Vagina (tissue), 2 donors: ENCODE measurements around the gene EDN1. TPM values are rescaled to one million over a fixed set of nuclear protein-coding genes. Genes with fewer than 3 reads are reported as not detected.

Experiments
- DNase-seq, 2 donors: peaks; one replicate each; pipeline ENCODE4 v3.0.0-alpha.2; 2017; ENCODE audit errors: extremely low spot score in 2 of 2
- H3K27ac ChIP-seq: fragments of 200-600 bp; sonication (generic); one replicate; pipeline ENCODE4 v1.5.1; 2019
- H3K27me3 ChIP-seq: fragments of 200-600 bp; sonication (generic); one replicate; pipeline ENCODE4 v1.5.1; 2019
- H3K36me3 ChIP-seq, 2 donors: fragments of 200-600 bp; sonication (generic); one replicate each; pipeline ENCODE4 v1.5.1; 2017 to 2019
- H3K4me1 ChIP-seq: fragments of 200-600 bp; sonication (generic); one replicate; pipeline ENCODE4 v1.5.1; 2019
- H3K4me3 ChIP-seq, 2 donors: fragments of 200-600 bp; sonication (generic); 1 replicate in 1 of 2; 2 replicates in 1 of 2; pipeline ENCODE4 v1.5.1; 2016 to 2019
- H3K9me3 ChIP-seq: fragments of 200-600 bp; sonication (generic); one replicate; pipeline ENCODE4 v1.5.1; 2019
- POLR2A ChIP-seq, 2 donors: fragments of 450-650 bp; IDR thresholded peaks; one replicate each; pipeline ENCODE4 v1.6.1; 2017; ENCODE audit warnings: antibody characterized with exemption in 2 of 2, mild to moderate bottlenecking in 2 of 2, moderate library complexity in 2 of 2
- POLR2AphosphoS5 ChIP-seq, 2 donors: sonication (generic); formaldehyde crosslinking; IDR thresholded peaks; one replicate each; pipeline ENCODE4 v1.9.0; 2017; ENCODE audit warnings: antibody characterized with exemption in 2 of 2, mild to moderate bottlenecking in 2 of 2, low read depth in 1 of 2; ENCODE audit not compliant: insufficient read depth in 1 of 2
- intact Hi-C: fragments of 100-400 bp; cut with DNase I; formaldehyde crosslinking; loops from one replicate; pipeline ENCODE4 v1.15.1; 2023
- total RNA-seq: library from RNA; depleted of rRNA; stranded (reverse); fragments of >200 nt; gene quantifications from one replicate; pipeline ENCODE4 v1.2.3, GENCODE V29; 2016
- TF ChIP-seq, protein P1 (sequence below), 3 experiments: fragments of 450-650 bp in 2 of 3; fragments of 200-600 bp in 1 of 3; sonication (generic) in 1 of 3; IDR thresholded peaks; one replicate each; pipeline ENCODE4 v1.5.1; 2017 to 2019; ENCODE audit warnings: antibody characterized with exemption in 3 of 3, mild to moderate bottlenecking in 2 of 3, moderate library complexity in 2 of 3

EDN1 gene
- total RNA-seq, 1 donor from 2014 or later: 7.1 TPM

DNA sequence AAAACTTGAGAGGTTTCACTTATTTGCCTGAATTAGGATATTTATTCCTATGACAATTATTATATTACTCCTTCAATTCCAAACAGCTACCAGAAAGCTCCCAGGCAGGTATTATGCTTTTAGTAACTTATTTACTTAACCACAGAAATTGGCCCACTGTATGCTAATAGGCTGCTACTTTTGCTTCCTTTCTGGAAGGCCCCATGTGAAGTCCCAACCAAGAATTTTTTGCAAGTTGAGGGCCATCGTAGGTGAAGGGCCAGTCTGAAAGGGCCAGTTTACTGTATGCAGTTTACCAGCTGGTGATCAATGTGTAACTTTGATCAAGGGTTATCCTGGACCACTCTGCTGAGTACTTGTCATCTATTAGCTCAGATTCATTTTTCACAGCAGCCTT is 45.0 kb downstream of the EDN1 start:
- Histone ChIP-seq H3K4me1 (no peaks in the 10 kb centered on the region), H3K36me3 (no peaks in the 10 kb centered on the region), H3K9me3 (no peaks in the 10 kb centered on the region), H3K27me3 (no peaks in the 10 kb centered on the region), H3K27ac (no peak overlapping the region), H3K4me3 (no peak overlapping the region)
- DNase-seq: no peak
- intact Hi-C loops: no loop called here
- TF ChIP-seq, protein P1, sequence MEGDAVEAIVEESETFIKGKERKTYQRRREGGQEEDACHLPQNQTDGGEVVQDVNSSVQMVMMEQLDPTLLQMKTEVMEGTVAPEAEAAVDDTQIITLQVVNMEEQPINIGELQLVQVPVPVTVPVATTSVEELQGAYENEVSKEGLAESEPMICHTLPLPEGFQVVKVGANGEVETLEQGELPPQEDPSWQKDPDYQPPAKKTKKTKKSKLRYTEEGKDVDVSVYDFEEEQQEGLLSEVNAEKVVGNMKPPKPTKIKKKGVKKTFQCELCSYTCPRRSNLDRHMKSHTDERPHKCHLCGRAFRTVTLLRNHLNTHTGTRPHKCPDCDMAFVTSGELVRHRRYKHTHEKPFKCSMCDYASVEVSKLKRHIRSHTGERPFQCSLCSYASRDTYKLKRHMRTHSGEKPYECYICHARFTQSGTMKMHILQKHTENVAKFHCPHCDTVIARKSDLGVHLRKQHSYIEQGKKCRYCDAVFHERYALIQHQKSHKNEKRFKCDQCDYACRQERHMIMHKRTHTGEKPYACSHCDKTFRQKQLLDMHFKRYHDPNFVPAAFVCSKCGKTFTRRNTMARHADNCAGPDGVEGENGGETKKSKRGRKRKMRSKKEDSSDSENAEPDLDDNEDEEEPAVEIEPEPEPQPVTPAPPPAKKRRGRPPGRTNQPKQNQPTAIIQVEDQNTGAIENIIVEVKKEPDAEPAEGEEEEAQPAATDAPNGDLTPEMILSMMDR (IDR thresholded peaks at IDR 0.05): no peak
- TF ChIP-seq POLR2AphosphoS5 (IDR thresholded peaks at IDR 0.05; ENCODE audit: insufficient read depth in 1 of 2, low read depth in 1 of 2): no peak
- no peak for TF ChIP-seq POLR2A (IDR thresholded peaks at IDR 0.05)

DNA sequence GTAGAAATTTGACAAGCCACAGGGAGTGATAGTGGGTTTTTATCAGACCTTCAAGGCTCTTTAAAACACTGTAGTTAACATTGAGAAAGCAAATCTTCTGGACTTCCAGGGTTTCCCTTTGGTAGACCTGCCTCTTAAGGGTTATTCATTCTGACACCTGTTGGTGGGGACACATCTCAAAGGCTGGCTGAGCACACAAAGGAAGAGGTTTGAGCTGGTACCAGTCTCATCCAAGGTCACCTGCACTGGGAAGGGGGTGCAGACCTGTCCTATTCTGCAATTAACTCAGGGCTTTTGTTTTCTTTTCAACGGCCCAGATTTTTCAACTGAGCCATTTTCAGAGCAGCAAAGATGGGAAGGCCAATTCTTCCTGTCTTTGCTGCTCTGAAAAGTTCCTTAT is 45.6 kb downstream of the EDN1 start:
- Histone ChIP-seq H3K4me3 (no peak overlapping the region), H3K9me3 (no peaks in the 10 kb centered on the region), H3K27ac (no peak overlapping the region), H3K36me3 (no peaks in the 10 kb centered on the region), H3K27me3 (no peaks in the 10 kb centered on the region), H3K4me1 (no peaks in the 10 kb centered on the region)
- no peak for DNase-seq
- TF ChIP-seq POLR2AphosphoS5 (IDR thresholded peaks at IDR 0.05; ENCODE audit: insufficient read depth in 1 of 2, low read depth in 1 of 2) (no peak), POLR2A (IDR thresholded peaks at IDR 0.05) (no peak)
- TF ChIP-seq, protein P1 (IDR thresholded peaks at IDR 0.05): no peak
- intact Hi-C loops: no loop called here

DNA sequence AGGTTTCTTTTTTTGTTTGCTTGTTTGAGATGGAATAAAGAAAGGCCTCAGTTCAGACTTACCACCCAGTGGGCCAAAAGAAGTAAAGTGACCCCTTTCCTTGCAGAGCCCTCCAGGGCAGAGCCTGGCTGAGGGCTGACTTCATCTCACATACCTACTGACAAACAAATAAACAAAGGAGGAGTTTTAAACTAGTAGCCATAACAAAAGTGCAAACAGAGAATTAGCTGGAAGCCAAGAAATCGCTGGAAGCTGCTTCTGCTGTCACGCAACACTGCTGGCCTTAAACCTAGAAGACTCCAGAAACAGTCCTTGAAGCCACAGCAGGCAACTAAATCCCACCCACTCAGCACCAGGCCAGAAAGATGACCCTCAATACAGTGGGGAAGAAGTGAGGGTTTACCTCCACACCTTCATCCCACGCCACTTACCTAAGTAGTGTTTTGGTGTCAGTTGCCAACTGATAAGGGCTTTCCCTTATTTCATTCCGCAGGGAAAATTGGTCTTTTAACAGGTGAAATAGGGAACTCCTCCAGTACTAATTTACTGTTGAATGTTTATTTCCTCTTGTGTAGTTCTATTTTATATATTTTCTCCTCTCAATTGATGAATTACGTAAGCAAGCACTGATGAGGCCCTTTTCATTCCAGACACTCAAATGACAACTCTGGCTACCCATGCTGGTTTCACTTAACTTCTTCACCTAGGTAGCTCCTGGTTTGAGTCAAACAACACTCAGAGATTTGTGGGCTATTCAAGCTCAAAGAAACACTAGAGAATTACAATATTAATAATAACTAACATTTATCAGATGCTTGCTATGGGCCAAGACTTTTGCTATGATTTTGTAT is 46.2 kb downstream of the EDN1 start:
- H3K36me3 ChIP-seq: no peaks in the 10 kb centered on the region
- no peaks in the 10 kb centered on the region for H3K27me3 ChIP-seq
- no peak for DNase-seq
- intact Hi-C loops: no loop called here
- TF ChIP-seq, protein P1 (IDR thresholded peaks at IDR 0.05): no peak
- TF ChIP-seq POLR2AphosphoS5 (IDR thresholded peaks at IDR 0.05; ENCODE audit: insufficient read depth in 1 of 2, low read depth in 1 of 2): no peak
- no peak for TF ChIP-seq POLR2A (IDR thresholded peaks at IDR 0.05)
- H3K9me3 ChIP-seq: no peaks in the 10 kb centered on the region
- H3K27ac ChIP-seq: no peak overlapping the region
- H3K4me3 ChIP-seq: no peak overlapping the region
- H3K4me1 ChIP-seq: no peaks in the 10 kb centered on the region

DNA sequence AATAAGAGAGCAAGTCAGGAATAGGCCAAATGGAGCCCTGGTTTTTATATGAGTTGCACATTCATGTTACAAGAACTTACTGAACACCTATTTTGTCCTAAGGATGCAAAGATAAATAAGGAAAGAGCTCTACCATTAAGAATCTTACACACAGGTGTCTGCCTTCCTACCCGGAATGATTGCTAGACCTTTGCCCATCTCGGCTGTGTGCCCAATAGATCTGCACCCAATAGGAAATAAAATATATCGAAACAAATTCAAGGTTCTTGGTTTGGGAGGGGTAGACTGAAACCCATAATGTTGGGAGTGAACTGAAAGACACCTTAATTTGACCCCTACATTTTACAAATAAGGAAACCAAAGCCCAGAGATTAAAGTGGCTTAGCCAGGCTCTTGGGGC is 48.9 kb downstream of the EDN1 start:
- TF ChIP-seq, protein P1 (IDR thresholded peaks at IDR 0.05): no peak
- no peak for TF ChIP-seq POLR2A (IDR thresholded peaks at IDR 0.05)
- no peak for TF ChIP-seq POLR2AphosphoS5 (IDR thresholded peaks at IDR 0.05; ENCODE audit: insufficient read depth in 1 of 2, low read depth in 1 of 2)
- no peak overlapping the region for H3K4me3 ChIP-seq
- H3K27me3 ChIP-seq: no peaks in the 10 kb centered on the region
- intact Hi-C loops: no loop called here
- H3K4me1 ChIP-seq: no peaks in the 10 kb centered on the region
- H3K9me3 ChIP-seq: no peaks in the 10 kb centered on the region
- H3K36me3 ChIP-seq: no peaks in the 10 kb centered on the region
- DNase-seq: no peak
- H3K27ac ChIP-seq: no peak overlapping the region

DNA sequence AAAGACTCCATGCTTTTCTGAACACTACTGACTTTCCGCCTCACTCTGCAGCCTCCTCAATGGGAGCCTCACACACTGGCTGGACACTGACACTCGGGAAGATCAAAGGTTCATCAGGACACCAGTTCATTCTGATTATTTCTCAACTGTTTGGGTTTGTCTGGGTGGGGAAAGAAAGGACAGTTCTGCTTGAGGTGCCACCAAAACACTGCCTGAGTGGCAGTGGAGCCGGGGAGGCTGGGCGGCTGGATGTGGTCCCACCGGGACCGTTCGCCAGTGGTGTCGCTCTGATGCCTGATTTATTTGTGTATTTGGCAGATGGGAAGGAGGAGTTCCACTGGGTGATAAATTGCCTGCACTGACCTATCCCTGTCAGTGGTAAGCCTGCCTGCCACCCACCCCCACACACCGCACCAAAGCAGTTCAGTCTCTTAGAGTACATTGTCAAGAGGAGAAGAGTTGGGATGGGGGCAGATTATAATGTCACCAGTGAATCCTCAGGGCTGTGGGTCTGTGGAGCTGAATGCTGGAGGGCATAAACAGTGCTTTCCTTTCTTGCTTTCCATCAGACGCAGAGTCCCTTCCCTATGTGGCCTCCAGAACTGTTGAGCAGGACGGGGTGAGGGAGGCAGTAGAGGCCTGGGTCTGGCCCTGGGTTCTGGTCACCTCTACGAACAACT is 49.8 kb downstream of the EDN1 start:
- intact Hi-C loops: no loop called here
- H3K4me3 ChIP-seq: no peak overlapping the region
- no peaks in the 10 kb centered on the region for H3K4me1 ChIP-seq
- no peaks in the 10 kb centered on the region for H3K9me3 ChIP-seq
- DNase-seq: peak in 1 of 2 donors; percentile 70
- no peaks in the 10 kb centered on the region for H3K27me3 ChIP-seq
- TF ChIP-seq, protein P1 (IDR thresholded peaks at IDR 0.05): no peak
- TF ChIP-seq POLR2AphosphoS5 (IDR thresholded peaks at IDR 0.05; ENCODE audit: insufficient read depth in 1 of 2, low read depth in 1 of 2): no peak
- H3K36me3 ChIP-seq: no peaks in the 10 kb centered on the region
- no peak overlapping the region for H3K27ac ChIP-seq
